ENCODE data around the gene ARHGAP6. TPM values are rescaled to one million over a fixed set of nuclear protein-coding genes. Genes with fewer than 3 reads are reported as not detected.

ARHGAP6 gene
- total and polyA plus RNA-seq, 2 donors (not counting 3 experiments of a cell fraction or from before 2014, with no cell fraction given), result 0.69 to 0.83 TPM

- H3K9me3 ChIP-seq (replicated peaks; ENCODE audit: control insufficient read depth, insufficient read depth, low read length), result no peaks in the 10 kb centered on the region
- DNase-seq (ENCODE audit: low read depth, low spot score) (no peak), FAIRE-seq (no peak)
- TF ChIP-seq, protein P1, sequence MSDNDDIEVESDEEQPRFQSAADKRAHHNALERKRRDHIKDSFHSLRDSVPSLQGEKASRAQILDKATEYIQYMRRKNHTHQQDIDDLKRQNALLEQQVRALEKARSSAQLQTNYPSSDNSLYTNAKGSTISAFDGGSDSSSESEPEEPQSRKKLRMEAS (IDR thresholded peaks at IDR 0.05; ENCODE audit: insufficient read depth, insufficient read length), result no peak
- TF ChIP-seq JUN (IDR thresholded peaks at IDR 0.05; ENCODE audit: borderline replicate concordance, insufficient read depth, insufficient read length, low read depth) (no peak), GATA2 (IDR thresholded peaks at IDR 0.05; ENCODE audit: insufficient read depth, insufficient read length, low read depth, low read length) (no peak), FOS (IDR thresholded peaks at IDR 0.05; ENCODE audit: borderline replicate concordance, insufficient read depth, low read length) (no peak), EZH2 (IDR thresholded peaks at IDR 0.05; ENCODE audit: borderline replicate concordance, low read depth, low read length, severe bottlenecking) (no peak)
- TF ChIP-seq, protein P2, sequence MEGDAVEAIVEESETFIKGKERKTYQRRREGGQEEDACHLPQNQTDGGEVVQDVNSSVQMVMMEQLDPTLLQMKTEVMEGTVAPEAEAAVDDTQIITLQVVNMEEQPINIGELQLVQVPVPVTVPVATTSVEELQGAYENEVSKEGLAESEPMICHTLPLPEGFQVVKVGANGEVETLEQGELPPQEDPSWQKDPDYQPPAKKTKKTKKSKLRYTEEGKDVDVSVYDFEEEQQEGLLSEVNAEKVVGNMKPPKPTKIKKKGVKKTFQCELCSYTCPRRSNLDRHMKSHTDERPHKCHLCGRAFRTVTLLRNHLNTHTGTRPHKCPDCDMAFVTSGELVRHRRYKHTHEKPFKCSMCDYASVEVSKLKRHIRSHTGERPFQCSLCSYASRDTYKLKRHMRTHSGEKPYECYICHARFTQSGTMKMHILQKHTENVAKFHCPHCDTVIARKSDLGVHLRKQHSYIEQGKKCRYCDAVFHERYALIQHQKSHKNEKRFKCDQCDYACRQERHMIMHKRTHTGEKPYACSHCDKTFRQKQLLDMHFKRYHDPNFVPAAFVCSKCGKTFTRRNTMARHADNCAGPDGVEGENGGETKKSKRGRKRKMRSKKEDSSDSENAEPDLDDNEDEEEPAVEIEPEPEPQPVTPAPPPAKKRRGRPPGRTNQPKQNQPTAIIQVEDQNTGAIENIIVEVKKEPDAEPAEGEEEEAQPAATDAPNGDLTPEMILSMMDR (IDR thresholded peaks at IDR 0.05; ENCODE audit: extremely low read depth in 1 of 2, insufficient read depth in 1 of 2, low read depth in 1 of 2, low read length in 2 of 2), result no peak
- H2AFZ ChIP-seq (ENCODE audit: low read depth, low read length), result no peak overlapping the region
- dilution Hi-C loops (cut with MboI; ENCODE audit: extremely low pct_ligation_motif_present, low sequenced_read_pairs) (no loop called here), intact Hi-C loops (cut with micrococcal nuclease) (no loop called here)
- H3K36me3 ChIP-seq (ENCODE audit: control insufficient read depth in 2 of 2, extremely low read depth in 1 of 2, insufficient read depth in 2 of 2, low read length in 2 of 2), result no peaks in the 10 kb centered on the region
- ChIA-PET POLR2A (no interaction called here), CTCF (no interaction called here)
- peaks cover 9% of the 10 kb centered on the region for H3K4me1 ChIP-seq (ENCODE audit: control insufficient read depth, extremely low read depth, insufficient read depth, low read length)
- BruUV-seq (replicated peaks), result no TSS peak
- H3K27ac ChIP-seq (ENCODE audit: insufficient read depth, low read depth, low read length), result no peak overlapping the region
- no peaks in the 10 kb centered on the region for H4K20me1 ChIP-seq (replicated peaks; ENCODE audit: control insufficient read depth, extremely low read depth, insufficient read depth, low read length)
- H3K4me3 ChIP-seq (replicated peaks in 1 of 3; ENCODE audit: insufficient read depth in 1 of 3, low read depth in 1 of 3, low read length in 3 of 3), result no peak overlapping the region
- H3K27me3 ChIP-seq (ENCODE audit: control insufficient read depth in 2 of 2, insufficient read depth in 2 of 2, low read length in 2 of 2), result no peaks in the 10 kb centered on the region
- H3K4me2 ChIP-seq (ENCODE audit: insufficient read depth, low read length), result no peak overlapping the region
- no peaks in the 10 kb centered on the region for H3K79me2 ChIP-seq (ENCODE audit: control insufficient read depth, insufficient read depth, low read length)
- H3K9me1 ChIP-seq (replicated peaks; ENCODE audit: control insufficient read depth, extremely low read depth, insufficient read depth, low read length), result no peaks in the 10 kb centered on the region
- no peak overlapping the region for H3K9ac ChIP-seq (replicated peaks; ENCODE audit: extremely low read depth, insufficient read depth, low read length)
These were observed 256.9 kb downstream of the ARHGAP6 start for GRCh38 chrX:11408783-11409182.

- H3K4me1 ChIP-seq (ENCODE audit: control insufficient read depth, extremely low read depth, insufficient read depth, low read length), result peaks cover 6% of the 10 kb centered on the region
- dilution Hi-C loops (cut with MboI; ENCODE audit: extremely low pct_ligation_motif_present, low sequenced_read_pairs), result no loop called here
- no peak overlapping the region for H2AFZ ChIP-seq (ENCODE audit: low read depth, low read length)
- ChIA-PET POLR2A (no interaction called here), CTCF (no interaction called here)
- H3K27ac ChIP-seq (ENCODE audit: insufficient read depth, low read depth, low read length), result no peak overlapping the region
- H3K79me2 ChIP-seq (ENCODE audit: control insufficient read depth, insufficient read depth, low read length), result no peaks in the 10 kb centered on the region
- H3K4me2 ChIP-seq (ENCODE audit: insufficient read depth, low read length), result no peak overlapping the region
- BruUV-seq (replicated peaks), result no TSS peak
- TF ChIP-seq JUN (IDR thresholded peaks at IDR 0.05; ENCODE audit: borderline replicate concordance, insufficient read depth, insufficient read length, low read depth) (no peak), POLR2AphosphoS5 (IDR thresholded peaks at IDR 0.05; ENCODE audit: insufficient read depth, low read depth, low read length) (no peak), EZH2 (IDR thresholded peaks at IDR 0.05; ENCODE audit: borderline replicate concordance, low read depth, low read length, severe bottlenecking) (no peak), POLR2A (IDR thresholded peaks at IDR 0.05; ENCODE audit: low read depth, low read length) (no peak), FOS (IDR thresholded peaks at IDR 0.05; ENCODE audit: borderline replicate concordance, insufficient read depth, low read length) (no peak), GATA2 (IDR thresholded peaks at IDR 0.05; ENCODE audit: insufficient read depth, insufficient read length, low read depth, low read length) (no peak), MYC (IDR thresholded peaks at IDR 0.05; ENCODE audit: low read depth, low read length) (no peak)
- TF ChIP-seq, protein P2 (IDR thresholded peaks at IDR 0.05; ENCODE audit: extremely low read depth in 1 of 2, insufficient read depth in 1 of 2, low read depth in 1 of 2, low read length in 2 of 2), result no peak
- TF ChIP-seq, protein P1 (IDR thresholded peaks at IDR 0.05; ENCODE audit: insufficient read depth, insufficient read length), result no peak
- no peaks in the 10 kb centered on the region for H3K9me1 ChIP-seq (replicated peaks; ENCODE audit: control insufficient read depth, extremely low read depth, insufficient read depth, low read length)
- no peaks in the 10 kb centered on the region for H3K36me3 ChIP-seq (ENCODE audit: control insufficient read depth in 2 of 2, extremely low read depth in 1 of 2, insufficient read depth in 2 of 2, low read length in 2 of 2)
- no peaks in the 10 kb centered on the region for H3K27me3 ChIP-seq (ENCODE audit: control insufficient read depth in 2 of 2, insufficient read depth in 2 of 2, low read length in 2 of 2)
- H3K4me3 ChIP-seq (replicated peaks in 1 of 3; ENCODE audit: insufficient read depth in 1 of 3, low read depth in 1 of 3, low read length in 3 of 3), result no peak overlapping the region
- intact Hi-C loops (cut with micrococcal nuclease), result no loop called here
- H4K20me1 ChIP-seq (replicated peaks; ENCODE audit: control insufficient read depth, extremely low read depth, insufficient read depth, low read length), result no peaks in the 10 kb centered on the region
- FAIRE-seq (peak; percentile 37), DNase-seq (ENCODE audit: low read depth, low spot score) (no peak)
- no peaks in the 10 kb centered on the region for H3K9me3 ChIP-seq (replicated peaks; ENCODE audit: control insufficient read depth, insufficient read depth, low read length)
- H3K9ac ChIP-seq (replicated peaks; ENCODE audit: extremely low read depth, insufficient read depth, low read length), result no peak overlapping the region
These were observed 257.7 kb downstream of the ARHGAP6 start for GRCh38 chrX:11408109-11408405.
